ENCODE results near the gene MTRF1. TPM values are rescaled to one million over a fixed set of nuclear protein-coding genes. Genes with fewer than 3 reads are reported as not detected.

The MTRF1 gene
- total and polyA plus RNA-seq, 2 of the 8 experiments (the other 6 are each of a cell fraction or from before 2014, with no cell fraction given) = 8.0 to 19.2 TPM

DNA sequence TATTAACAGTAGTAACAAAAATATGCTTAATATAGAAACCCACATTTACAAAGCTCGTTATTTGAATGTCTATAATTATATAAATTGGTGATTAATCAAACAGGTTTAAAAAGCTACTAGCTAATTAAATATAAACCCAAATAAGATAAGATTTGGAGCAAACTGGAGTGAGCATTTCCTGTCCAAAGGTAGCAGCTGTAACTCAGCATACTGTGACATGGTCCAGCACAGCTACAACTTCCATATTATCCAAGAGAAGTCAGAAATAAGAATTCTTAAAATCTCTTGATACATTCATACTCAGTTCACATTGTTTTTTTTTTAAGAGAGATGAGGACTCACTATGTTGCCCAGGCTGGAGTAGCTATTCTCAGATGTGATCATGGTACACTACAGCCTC is 8.5 kb downstream of the MTRF1 start:
- Histone ChIP-seq H3K56ac (replicated peaks; ENCODE audit: insufficient read length, low read depth, low read length) (no peak overlapping the region), H3K23ac (ENCODE audit: insufficient read length) (no peak overlapping the region), H4K20me1 (replicated peaks in 1 of 2; ENCODE audit: control insufficient read depth in 1 of 2, insufficient read depth in 2 of 2, low read length in 2 of 2) (no peaks in the 10 kb centered on the region), H2BK20ac (ENCODE audit: low read length) (no peak overlapping the region), H2BK15ac (ENCODE audit: low read length) (no peak overlapping the region), H3K18ac (ENCODE audit: extremely low read depth, low read length) (no peak overlapping the region), H4K8ac (ENCODE audit: extremely low read depth, insufficient read depth, low read length) (no peak overlapping the region), H2BK5ac (ENCODE audit: low read depth, low read length) (no peak overlapping the region), H3K4me1 (replicated peaks in 1 of 4; ENCODE audit: control insufficient read depth in 3 of 4, insufficient read depth in 4 of 4, low read length in 3 of 4) (no peaks in the 10 kb centered on the region), H3K14ac (ENCODE audit: insufficient read length) (no peak overlapping the region), H3K9ac (replicated peaks in 1 of 4; ENCODE audit: extremely low read depth in 1 of 4, low read depth in 3 of 4, low read length in 3 of 4) (no peak overlapping the region), H3K79me1 (ENCODE audit: low read depth, low read length) (no peaks in the 10 kb centered on the region), H4K91ac (replicated peaks; ENCODE audit: insufficient read length, low read length) (no peak overlapping the region), H3K4me2 (ENCODE audit: insufficient read depth in 1 of 2, low read depth in 2 of 2, low read length in 2 of 2) (no peak overlapping the region), H3K36me3 (ENCODE audit: control insufficient read depth in 2 of 4, insufficient read depth in 4 of 4, low read length in 3 of 4) (peaks cover 2 to 43% (median 22%) of the 10 kb centered on the region in 4 experiments; a peak in 7 of 8 replicates), H3K27ac (ENCODE audit: low read depth, low read length) (no peak overlapping the region), H2BK12ac (ENCODE audit: low read depth, low read length) (no peak overlapping the region), H3K23me2 (ENCODE audit: low read depth, low read length) (no peaks in the 10 kb centered on the region), H3K4me3 (ENCODE audit: extremely low read depth in 1 of 4, insufficient read depth in 2 of 4, low read depth in 3 of 4, low read length in 4 of 4) (no peak overlapping the region), H4K5ac (ENCODE audit: insufficient read length, low read depth, low read length) (no peak overlapping the region), H3K27me3 (replicated peaks in 1 of 4; ENCODE audit: control insufficient read depth in 3 of 4, extremely low read depth in 1 of 4, insufficient read depth in 3 of 4, low read length in 3 of 4) (peaks cover 0 to 1% (median 0%) of the 10 kb centered on the region in 4 experiments; a peak in 1 of 7 replicates), H2AK5ac (ENCODE audit: low read depth, low read length) (no peak overlapping the region), H2BK120ac (replicated peaks; ENCODE audit: low read depth, low read length) (no peak overlapping the region), H3K4ac (replicated peaks; ENCODE audit: insufficient read length, low read depth, low read length) (no peak overlapping the region), H3K79me2 (ENCODE audit: control insufficient read depth in 1 of 2, insufficient read depth in 2 of 2, low read length in 2 of 2) (no peaks in the 10 kb centered on the region), H3K9me3 (ENCODE audit: insufficient read depth in 2 of 2, low read depth in 1 of 2, low read length in 1 of 2) (no peaks in the 10 kb centered on the region), H2AFZ (ENCODE audit: low read length) (no peak overlapping the region)
- FAIRE-seq (no peak), DNase-seq (ENCODE audit: low read depth in 1 of 2, low spot score in 2 of 2) (no peak)
- 85% methylated on average over 1 of the region's 1 CpG; no CpG with 5 or more reads in 1 of the 2 experiments for WGBS, 2 experiments (ENCODE audit: extremely low coverage in 1 of 2, insufficient coverage in 1 of 2, insufficient read length in 1 of 2, insufficient replicate concordance in 2 of 2, low coverage in 1 of 2, low lambda C conversion rate in 2 of 2, missing lambda C conversion rate in 1 of 2)
- ChIA-PET CTCF (ENCODE audit: partially characterized antibody) (interaction anchor here (0.7 to 1.5 kb wide), 2 partner anchors 32 to 41 kb away, joined by 3 to 8 read pairs; no protein-coding TSS in a partner anchor), POLR2A (ENCODE audit: partially characterized antibody) (interaction anchor here (1.6 kb wide), 1 partner anchor 8 kb away, joined by 5 read pairs; the partner anchor contains the start of gene MTRF1)

All from H1 (cell line).